ENCODE measurements around the gene PAX2.

DNA sequence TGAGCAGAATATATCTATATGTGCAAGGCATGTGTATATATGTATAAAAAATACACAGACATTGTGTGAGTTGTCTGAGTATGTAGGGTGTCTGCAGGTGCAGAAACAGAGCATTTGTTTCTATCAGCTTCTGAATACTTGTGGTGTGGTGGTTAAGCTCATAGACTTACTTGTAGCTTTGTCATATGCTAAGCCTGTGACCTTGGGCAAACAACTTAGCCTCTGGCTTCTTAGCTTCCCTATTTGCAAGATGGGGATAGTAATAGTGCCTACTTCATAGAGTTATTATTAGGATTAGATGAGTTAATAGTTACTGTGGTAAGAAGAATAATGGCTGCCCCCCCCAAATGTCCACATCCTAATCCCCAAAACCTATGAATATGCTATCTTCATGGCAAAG, 28.2 kb upstream of the PAX2 start:
- TF ChIP-seq, protein P1, sequence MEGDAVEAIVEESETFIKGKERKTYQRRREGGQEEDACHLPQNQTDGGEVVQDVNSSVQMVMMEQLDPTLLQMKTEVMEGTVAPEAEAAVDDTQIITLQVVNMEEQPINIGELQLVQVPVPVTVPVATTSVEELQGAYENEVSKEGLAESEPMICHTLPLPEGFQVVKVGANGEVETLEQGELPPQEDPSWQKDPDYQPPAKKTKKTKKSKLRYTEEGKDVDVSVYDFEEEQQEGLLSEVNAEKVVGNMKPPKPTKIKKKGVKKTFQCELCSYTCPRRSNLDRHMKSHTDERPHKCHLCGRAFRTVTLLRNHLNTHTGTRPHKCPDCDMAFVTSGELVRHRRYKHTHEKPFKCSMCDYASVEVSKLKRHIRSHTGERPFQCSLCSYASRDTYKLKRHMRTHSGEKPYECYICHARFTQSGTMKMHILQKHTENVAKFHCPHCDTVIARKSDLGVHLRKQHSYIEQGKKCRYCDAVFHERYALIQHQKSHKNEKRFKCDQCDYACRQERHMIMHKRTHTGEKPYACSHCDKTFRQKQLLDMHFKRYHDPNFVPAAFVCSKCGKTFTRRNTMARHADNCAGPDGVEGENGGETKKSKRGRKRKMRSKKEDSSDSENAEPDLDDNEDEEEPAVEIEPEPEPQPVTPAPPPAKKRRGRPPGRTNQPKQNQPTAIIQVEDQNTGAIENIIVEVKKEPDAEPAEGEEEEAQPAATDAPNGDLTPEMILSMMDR (IDR thresholded peaks at IDR 0.05) = no peak
- no peak for TF ChIP-seq POLR2A (IDR thresholded peaks at IDR 0.05)

Measured in testis (tissue), 2 donors.